ENCODE measurements around the gene BMP7.

The BMP7 gene

DNA sequence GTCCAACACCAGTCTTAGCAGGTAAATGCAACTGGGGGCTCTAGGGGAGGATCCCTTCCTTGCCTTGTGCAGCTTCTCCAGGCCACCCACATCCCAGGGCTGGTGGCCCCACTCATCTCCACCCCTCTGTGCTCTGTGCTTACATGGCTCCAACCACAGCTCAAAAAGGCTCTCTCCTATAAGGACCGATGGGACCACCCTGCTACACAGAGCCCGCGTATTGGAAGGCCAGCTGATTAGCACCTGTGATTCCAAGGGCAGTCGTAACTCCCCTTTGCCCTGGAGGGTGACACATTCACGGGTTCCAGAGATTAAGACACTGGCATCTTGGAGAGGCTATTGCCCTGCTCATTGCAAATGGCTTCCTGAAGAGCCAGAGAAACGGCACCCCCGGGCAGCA, 84.8 kb downstream of the BMP7 start:
- Histone ChIP-seq H3K4me2 (ENCODE audit: low read length, poor library complexity, severe bottlenecking) (no peak overlapping the region), H3K4me3 (ENCODE audit: insufficient read depth in 1 of 2, low read depth in 1 of 2, low read length in 2 of 2) (no peak overlapping the region), H2BK15ac (ENCODE audit: low read depth, poor library complexity, severe bottlenecking) (no peak overlapping the region), H3K27ac (ENCODE audit: low read length, poor library complexity, severe bottlenecking) (no peak overlapping the region), H3K27me3 (ENCODE audit: control insufficient read depth in 1 of 2, insufficient read depth in 1 of 2, low read length in 2 of 2) (peaks cover 10 to 67% of the 10 kb centered on the region in 2 experiments), H2BK12ac (ENCODE audit: low read length in 2 of 2) (no peak overlapping the region), H3K36me3 (ENCODE audit: control insufficient read depth in 1 of 2, insufficient read depth in 2 of 2, low read depth in 1 of 2, low read length in 2 of 2) (no peaks in the 10 kb centered on the region), H2BK5ac (ENCODE audit: low read depth, low read length, poor library complexity, severe bottlenecking) (no peak overlapping the region), H3K9me3 (ENCODE audit: control insufficient read depth, low read length) (no peaks in the 10 kb centered on the region), H2AK5ac (ENCODE audit: low read length, severe bottlenecking) (no peak overlapping the region), H2BK120ac (ENCODE audit: low read depth, low read length) (no peak overlapping the region), H4K8ac (ENCODE audit: low read length) (no peak overlapping the region), H3K18ac (ENCODE audit: low read depth in 1 of 2, low read length in 2 of 2) (no peak overlapping the region), H3K23ac (ENCODE audit: low read length in 2 of 2) (no peak overlapping the region), H3K14ac (ENCODE audit: low read length in 2 of 2) (no peak overlapping the region), H3K9ac (ENCODE audit: low read length) (no peak overlapping the region), H3K79me1 (replicated peaks; ENCODE audit: low read length, poor library complexity, severe bottlenecking) (no peaks in the 10 kb centered on the region), H3K4me1 (ENCODE audit: control insufficient read depth, insufficient read depth, low read depth, low read length) (no peaks in the 10 kb centered on the region), H4K91ac (ENCODE audit: low read length) (no peak overlapping the region), H2AFZ (ENCODE audit: low read depth, low read length) (no peak overlapping the region), H3K4ac (ENCODE audit: low read depth in 1 of 2, low read length in 2 of 2) (no peak overlapping the region)
- no peak for DNase-seq
- WGBS, result 68% methylated on average over 7 of the region's 7 CpGs

DNA sequence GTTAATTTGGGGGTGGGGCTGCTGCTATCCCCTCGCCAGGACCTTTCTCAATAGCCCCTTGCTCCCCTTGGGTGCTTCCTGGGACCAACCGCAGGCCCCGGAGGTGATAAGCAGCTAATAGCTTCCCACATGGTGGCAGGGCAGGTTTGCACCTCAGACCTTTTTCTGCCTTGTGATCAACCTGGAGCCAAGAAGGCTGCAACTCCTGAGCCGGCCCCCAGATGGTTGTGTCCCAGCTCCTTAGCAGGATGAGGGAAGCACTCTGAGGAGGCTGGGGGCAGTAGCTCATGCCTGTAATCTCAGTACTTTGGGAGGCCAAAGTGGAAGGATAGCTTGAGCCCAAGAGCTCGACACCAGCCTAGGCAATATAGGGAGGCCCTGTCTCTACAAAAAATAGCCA, 85.5 kb downstream of the BMP7 start:
- H3K27me3 ChIP-seq (ENCODE audit: control insufficient read depth in 1 of 2, insufficient read depth in 1 of 2, low read length in 2 of 2), result peaks cover 15 to 65% of the 10 kb centered on the region in 2 experiments
- no peak overlapping the region for H2BK120ac ChIP-seq (ENCODE audit: low read depth, low read length)
- no peak overlapping the region for H3K14ac ChIP-seq (ENCODE audit: low read length in 2 of 2)
- no peak overlapping the region for H3K4me2 ChIP-seq (ENCODE audit: low read length, poor library complexity, severe bottlenecking)
- H3K4me1 ChIP-seq (ENCODE audit: control insufficient read depth, insufficient read depth, low read depth, low read length), result no peaks in the 10 kb centered on the region
- no peak overlapping the region for H2AFZ ChIP-seq (ENCODE audit: low read depth, low read length)
- H3K79me1 ChIP-seq (replicated peaks; ENCODE audit: low read length, poor library complexity, severe bottlenecking), result no peaks in the 10 kb centered on the region
- no peak overlapping the region for H3K4me3 ChIP-seq (ENCODE audit: insufficient read depth in 1 of 2, low read depth in 1 of 2, low read length in 2 of 2)
- no peak for DNase-seq
- no peak overlapping the region for H3K18ac ChIP-seq (ENCODE audit: low read depth in 1 of 2, low read length in 2 of 2)
- H2AK5ac ChIP-seq (ENCODE audit: low read length, severe bottlenecking), result no peak overlapping the region
- H4K91ac ChIP-seq (ENCODE audit: low read length), result no peak overlapping the region
- H3K36me3 ChIP-seq (ENCODE audit: control insufficient read depth in 1 of 2, insufficient read depth in 2 of 2, low read depth in 1 of 2, low read length in 2 of 2), result no peaks in the 10 kb centered on the region
- H2BK5ac ChIP-seq (ENCODE audit: low read depth, low read length, poor library complexity, severe bottlenecking), result no peak overlapping the region
- no peak overlapping the region for H4K8ac ChIP-seq (ENCODE audit: low read length)
- no peak overlapping the region for H3K4ac ChIP-seq (ENCODE audit: low read depth in 1 of 2, low read length in 2 of 2)
- H2BK12ac ChIP-seq (ENCODE audit: low read length in 2 of 2), result no peak overlapping the region
- no peaks in the 10 kb centered on the region for H3K9me3 ChIP-seq (ENCODE audit: control insufficient read depth, low read length)
- H3K27ac ChIP-seq (ENCODE audit: low read length, poor library complexity, severe bottlenecking), result no peak overlapping the region
- 39% methylated on average over 5 of the region's 5 CpGs for WGBS
- H2BK15ac ChIP-seq (ENCODE audit: low read depth, poor library complexity, severe bottlenecking), result no peak overlapping the region
- H3K23ac ChIP-seq (ENCODE audit: low read length in 2 of 2), result no peak overlapping the region
- H3K9ac ChIP-seq (ENCODE audit: low read length), result no peak overlapping the region

DNA sequence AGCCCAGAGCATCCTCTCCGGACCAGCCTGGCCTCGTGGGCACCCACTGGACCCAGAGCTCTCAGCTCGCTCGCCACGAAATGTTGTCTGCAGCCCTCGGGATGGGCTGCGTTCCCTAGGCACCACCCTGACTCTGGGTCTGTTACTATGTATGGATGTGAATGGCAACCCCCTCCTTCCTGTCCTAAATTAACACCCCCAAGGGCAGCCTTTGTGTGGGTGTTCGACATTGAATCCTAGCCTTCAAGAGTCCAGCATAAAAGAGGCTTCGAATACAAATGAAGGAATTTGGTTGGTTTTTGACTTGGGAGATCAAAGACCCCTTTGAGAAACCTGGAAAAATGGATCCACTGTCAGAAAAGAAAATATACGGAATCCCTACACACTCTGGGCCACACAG, 86.1 kb downstream of the BMP7 start:
- Histone ChIP-seq H3K4me3 (ENCODE audit: insufficient read depth in 1 of 2, low read depth in 1 of 2, low read length in 2 of 2) (no peak overlapping the region), H3K18ac (ENCODE audit: low read depth in 1 of 2, low read length in 2 of 2) (no peak overlapping the region), H3K79me1 (replicated peaks; ENCODE audit: low read length, poor library complexity, severe bottlenecking) (no peaks in the 10 kb centered on the region), H4K91ac (ENCODE audit: low read length) (no peak overlapping the region), H3K9ac (ENCODE audit: low read length) (no peak overlapping the region), H2BK5ac (ENCODE audit: low read depth, low read length, poor library complexity, severe bottlenecking) (no peak overlapping the region), H4K8ac (ENCODE audit: low read length) (no peak overlapping the region), H3K14ac (ENCODE audit: low read length in 2 of 2) (no peak overlapping the region), H2AFZ (ENCODE audit: low read depth, low read length) (no peak overlapping the region), H3K4me2 (ENCODE audit: low read length, poor library complexity, severe bottlenecking) (no peak overlapping the region), H3K4me1 (ENCODE audit: control insufficient read depth, insufficient read depth, low read depth, low read length) (no peaks in the 10 kb centered on the region), H3K36me3 (ENCODE audit: control insufficient read depth in 1 of 2, insufficient read depth in 2 of 2, low read depth in 1 of 2, low read length in 2 of 2) (no peaks in the 10 kb centered on the region), H3K27ac (ENCODE audit: low read length, poor library complexity, severe bottlenecking) (no peak overlapping the region), H2BK15ac (ENCODE audit: low read depth, poor library complexity, severe bottlenecking) (no peak overlapping the region), H3K23ac (ENCODE audit: low read length in 2 of 2) (no peak overlapping the region), H2AK5ac (ENCODE audit: low read length, severe bottlenecking) (no peak overlapping the region), H3K4ac (ENCODE audit: low read depth in 1 of 2, low read length in 2 of 2) (no peak overlapping the region), H3K27me3 (ENCODE audit: control insufficient read depth in 1 of 2, insufficient read depth in 1 of 2, low read length in 2 of 2) (peaks cover 15 to 66% of the 10 kb centered on the region in 2 experiments), H2BK120ac (ENCODE audit: low read depth, low read length) (no peak overlapping the region), H3K9me3 (ENCODE audit: control insufficient read depth, low read length) (no peaks in the 10 kb centered on the region), H2BK12ac (ENCODE audit: low read length in 2 of 2) (no peak overlapping the region)
- WGBS, result 75% methylated on average over 2 of the region's 10 CpGs
- DNase-seq, result no peak

DNA sequence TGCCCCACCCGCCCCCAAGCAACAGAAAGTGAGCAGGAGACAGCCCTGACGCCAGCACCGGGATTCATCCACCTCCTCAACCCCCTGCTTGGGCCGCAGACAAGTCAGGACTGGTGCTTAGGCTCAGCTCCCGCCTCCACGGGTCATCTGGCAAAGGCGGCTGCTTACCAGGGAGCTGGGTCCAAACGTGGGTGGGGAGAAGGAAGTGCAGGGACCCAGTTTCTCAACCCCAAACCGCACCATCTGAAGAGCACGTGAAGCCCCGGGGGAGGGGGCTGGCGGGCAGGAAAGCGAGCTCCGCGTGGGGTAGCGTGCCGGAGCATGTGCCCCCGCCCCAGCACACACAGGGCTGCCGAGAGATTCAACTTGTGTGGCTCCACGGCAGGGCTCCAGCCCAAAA, 87.2 kb downstream of the BMP7 start:
- H2AK5ac ChIP-seq (ENCODE audit: low read length, severe bottlenecking), result no peak overlapping the region
- no peak overlapping the region for H3K23ac ChIP-seq (ENCODE audit: low read length in 2 of 2)
- no peak overlapping the region for H4K91ac ChIP-seq (ENCODE audit: low read length)
- no peaks in the 10 kb centered on the region for H3K4me1 ChIP-seq (ENCODE audit: control insufficient read depth, insufficient read depth, low read depth, low read length)
- H3K79me1 ChIP-seq (replicated peaks; ENCODE audit: low read length, poor library complexity, severe bottlenecking), result no peaks in the 10 kb centered on the region
- no peak overlapping the region for H2BK15ac ChIP-seq (ENCODE audit: low read depth, poor library complexity, severe bottlenecking)
- H3K4ac ChIP-seq (ENCODE audit: low read depth in 1 of 2, low read length in 2 of 2), result no peak overlapping the region
- peaks cover 18 to 64% of the 10 kb centered on the region in 2 experiments for H3K27me3 ChIP-seq (ENCODE audit: control insufficient read depth in 1 of 2, insufficient read depth in 1 of 2, low read length in 2 of 2)
- no peak overlapping the region for H2BK12ac ChIP-seq (ENCODE audit: low read length in 2 of 2)
- H4K8ac ChIP-seq (ENCODE audit: low read length), result no peak overlapping the region
- no peak overlapping the region for H3K4me3 ChIP-seq (ENCODE audit: insufficient read depth in 1 of 2, low read depth in 1 of 2, low read length in 2 of 2)
- no peak overlapping the region for H2BK5ac ChIP-seq (ENCODE audit: low read depth, low read length, poor library complexity, severe bottlenecking)
- DNase-seq, result no peak
- WGBS, result 78% methylated on average over 20 of the region's 20 CpGs
- H3K9me3 ChIP-seq (ENCODE audit: control insufficient read depth, low read length), result no peaks in the 10 kb centered on the region
- no peak overlapping the region for H2AFZ ChIP-seq (ENCODE audit: low read depth, low read length)
- H3K9ac ChIP-seq (ENCODE audit: low read length), result no peak overlapping the region
- H3K27ac ChIP-seq (ENCODE audit: low read length, poor library complexity, severe bottlenecking), result no peak overlapping the region
- no peak overlapping the region for H3K4me2 ChIP-seq (ENCODE audit: low read length, poor library complexity, severe bottlenecking)
- H3K18ac ChIP-seq (ENCODE audit: low read depth in 1 of 2, low read length in 2 of 2), result no peak overlapping the region
- H2BK120ac ChIP-seq (ENCODE audit: low read depth, low read length), result no peak overlapping the region
- H3K36me3 ChIP-seq (ENCODE audit: control insufficient read depth in 1 of 2, insufficient read depth in 2 of 2, low read depth in 1 of 2, low read length in 2 of 2), result no peaks in the 10 kb centered on the region
- no peak overlapping the region for H3K14ac ChIP-seq (ENCODE audit: low read length in 2 of 2)
